GM21717 (cell line): ENCODE results near the gene LTB4R.

ENCODE experiments used
- ATAC-seq: cut with Tn5 transposase; IDR thresholded peaks from one replicate; pipeline ENCODE4 v1.9.1; 2021; ENCODE audit warnings: mild to moderate bottlenecking, moderate library complexity; ENCODE audit not compliant: unreplicated experiment

Gene LTB4R

DNA sequence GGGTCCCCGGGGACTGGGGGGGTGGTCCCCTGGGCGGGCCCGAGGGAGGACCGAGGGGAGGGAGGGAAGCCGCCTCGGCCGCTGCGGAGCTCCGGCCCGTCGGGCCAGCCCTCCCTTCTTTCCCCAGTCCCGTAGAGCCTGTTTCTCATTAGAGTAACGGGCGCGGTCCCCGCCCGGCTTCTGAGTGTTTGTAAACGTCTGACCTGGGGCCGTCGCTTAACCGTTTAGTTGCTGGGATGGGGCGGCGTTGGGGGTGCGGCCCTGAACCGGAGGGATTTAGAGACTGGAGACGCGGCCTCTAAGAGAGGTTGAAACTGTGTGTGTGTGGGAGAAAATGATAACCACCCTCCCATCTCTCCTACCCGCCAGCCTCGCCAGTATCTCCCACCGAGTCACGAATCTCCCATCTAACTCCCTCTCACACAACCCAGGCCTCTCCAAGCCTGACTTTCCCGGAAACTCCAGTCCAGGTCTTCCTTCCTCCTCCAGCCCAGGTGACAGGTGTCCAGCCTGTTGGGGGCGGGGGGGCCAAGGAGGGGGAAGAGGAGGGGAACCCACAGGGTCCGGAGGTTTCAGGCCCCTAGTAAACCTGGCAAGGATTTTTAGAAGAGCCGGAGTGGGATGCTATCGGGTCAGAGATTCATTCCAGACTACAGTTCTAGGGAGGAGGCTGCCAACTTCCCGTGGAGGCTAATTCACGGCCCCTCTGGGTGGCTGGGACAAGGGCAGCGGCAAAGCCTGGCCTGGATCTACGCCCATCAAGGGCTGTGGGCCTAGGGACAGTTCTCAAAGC, 55.6 kb downstream of the LTB4R start:
- peak; percentile 52 for ATAC-seq
